Smooth muscle cell (in vitro differentiated cells): Measurements from ENCODE around the gene BCAS1. TPM values are rescaled to one million over a fixed set of nuclear protein-coding genes. Genes with fewer than 3 reads are reported as not detected.

ENCODE experiments used
- DNase-seq: peaks from one replicate; lab custom pipeline; 2025; ENCODE audit not compliant: unreplicated experiment; lab: John Stamatoyannopoulos, UW
- H2AFZ ChIP-seq: fragments of 200-600 bp; sonication (generic); 2 replicates; pipeline ENCODE4 v1.6.0; 2016; ENCODE audit warnings: antibody characterized with exemption, low read depth, mild to moderate bottlenecking
- H3F3A ChIP-seq: fragments of 200-600 bp; sonication (generic); 2 replicates; pipeline ENCODE4 v1.6.0; 2017; ENCODE audit warnings: antibody characterized with exemption, low read depth
- H3K27ac ChIP-seq: fragments of 200-600 bp; sonication (generic); 2 replicates; pipeline ENCODE4 v1.5.1; 2016; ENCODE audit warnings: low read depth, mild to moderate bottlenecking
- H3K27me3 ChIP-seq: fragments of 200-600 bp; sonication (generic); 2 replicates; pipeline ENCODE4 v1.6.1; 2016; ENCODE audit warnings: low read depth, mild to moderate bottlenecking
- H3K36me3 ChIP-seq: fragments of 200-600 bp; sonication (generic); 2 replicates; pipeline ENCODE4 v1.5.1; 2016; ENCODE audit warnings: low read depth
- H3K4me1 ChIP-seq: fragments of 200-600 bp; sonication (generic); 2 replicates; pipeline ENCODE4 v1.5.1; 2016; ENCODE audit warnings: low read depth
- H3K4me2 ChIP-seq: fragments of 200-600 bp; sonication (generic); 2 replicates; pipeline ENCODE4 v1.6.0; 2016; ENCODE audit warnings: mild to moderate bottlenecking
- H3K4me3 ChIP-seq: fragments of 200-600 bp; sonication (generic); 2 replicates; pipeline ENCODE4 v1.5.1; 2016; ENCODE audit warnings: mild to moderate bottlenecking
- H3K79me2 ChIP-seq: fragments of 200-600 bp; sonication (generic); 2 replicates; pipeline ENCODE4 v1.6.0; 2016; ENCODE audit warnings: low read depth, mild to moderate bottlenecking
- H3K9ac ChIP-seq: fragments of 200-600 bp; sonication (generic); 2 replicates; pipeline ENCODE4 v1.6.0; 2016; ENCODE audit warnings: low read depth
- H3K9me3 ChIP-seq: fragments of 200-600 bp; sonication (generic); replicated peaks from 2 replicates; pipeline ENCODE4 v1.5.1; 2016; ENCODE audit warnings: low read depth
- H4K20me1 ChIP-seq: fragments of 200-600 bp; sonication (generic); 2 replicates; pipeline ENCODE4 v1.6.0; 2016; ENCODE audit warnings: low read depth
- WGBS: methylation state at CpG from one replicate; pipeline ENCODE4 v1.1.7; 2016; ENCODE audit warnings: low lambda C conversion rate; 5-methylcytosine and 5-hydroxymethylcytosine counted together
- polyA plus RNA-seq: library from polyadenylated mRNA; unstranded; fragments of >200 nt; fragmentation: Nextera tagmentation; extraction: Ambion mirVana; gene quantifications from 2 replicates; pipeline ENCODE4 v1.2.1, GENCODE V29; 2016
- total RNA-seq: library from RNA; depleted of rRNA; stranded (reverse); fragments of >200 nt; gene quantifications from 2 replicates; pipeline ENCODE4 v1.2.3, GENCODE V29; 2014
- TF ChIP-seq, protein P1 (sequence below): fragments of 200-600 bp; sonication (generic); IDR thresholded peaks from 2 replicates; pipeline ENCODE4 v1.5.1; 2017; ENCODE audit warnings: borderline replicate concordance, mild to moderate bottlenecking, antibody characterized with exemption; ENCODE audit not compliant: insufficient read depth, poor library complexity, severe bottlenecking

The BCAS1 gene
- total and polyA plus RNA-seq, 2 experiments from 2014 or later, result 0.09 to 0.15 TPM

DNA sequence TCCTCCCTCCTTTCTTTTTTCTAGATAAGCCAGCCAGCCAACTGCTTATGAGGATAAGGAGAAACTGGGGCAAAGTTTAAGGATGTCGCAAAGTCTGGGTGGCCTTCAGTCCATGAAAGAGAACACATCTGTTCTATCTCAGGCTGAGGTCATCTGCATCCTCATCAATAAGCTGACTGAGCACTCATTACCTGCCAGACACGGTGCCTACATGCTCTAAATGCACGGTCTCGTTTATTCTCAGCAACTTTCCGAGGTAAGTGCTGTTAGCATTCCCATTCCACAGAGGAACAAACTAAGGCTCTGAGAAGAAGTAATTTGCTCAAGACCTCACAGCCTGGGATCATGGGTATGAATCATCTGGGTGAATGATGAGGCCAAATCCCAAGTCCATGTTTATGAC lies 133.1 kb downstream of the BCAS1 start:
- Histone ChIP-seq H3K79me2 (no peaks in the 10 kb centered on the region), H3K36me3 (no peaks in the 10 kb centered on the region), H3F3A (peaks cover 13% of the 10 kb centered on the region), H3K27ac (no peak overlapping the region), H3K27me3 (no peaks in the 10 kb centered on the region), H4K20me1 (no peaks in the 10 kb centered on the region), H3K4me2 (no peak overlapping the region), H3K9ac (no peak overlapping the region), H3K9me3 (no peaks in the 10 kb centered on the region), H3K4me3 (no peak overlapping the region), H3K4me1 (peaks cover 46% of the 10 kb centered on the region), H2AFZ (no peak overlapping the region)
- TF ChIP-seq, protein P1, sequence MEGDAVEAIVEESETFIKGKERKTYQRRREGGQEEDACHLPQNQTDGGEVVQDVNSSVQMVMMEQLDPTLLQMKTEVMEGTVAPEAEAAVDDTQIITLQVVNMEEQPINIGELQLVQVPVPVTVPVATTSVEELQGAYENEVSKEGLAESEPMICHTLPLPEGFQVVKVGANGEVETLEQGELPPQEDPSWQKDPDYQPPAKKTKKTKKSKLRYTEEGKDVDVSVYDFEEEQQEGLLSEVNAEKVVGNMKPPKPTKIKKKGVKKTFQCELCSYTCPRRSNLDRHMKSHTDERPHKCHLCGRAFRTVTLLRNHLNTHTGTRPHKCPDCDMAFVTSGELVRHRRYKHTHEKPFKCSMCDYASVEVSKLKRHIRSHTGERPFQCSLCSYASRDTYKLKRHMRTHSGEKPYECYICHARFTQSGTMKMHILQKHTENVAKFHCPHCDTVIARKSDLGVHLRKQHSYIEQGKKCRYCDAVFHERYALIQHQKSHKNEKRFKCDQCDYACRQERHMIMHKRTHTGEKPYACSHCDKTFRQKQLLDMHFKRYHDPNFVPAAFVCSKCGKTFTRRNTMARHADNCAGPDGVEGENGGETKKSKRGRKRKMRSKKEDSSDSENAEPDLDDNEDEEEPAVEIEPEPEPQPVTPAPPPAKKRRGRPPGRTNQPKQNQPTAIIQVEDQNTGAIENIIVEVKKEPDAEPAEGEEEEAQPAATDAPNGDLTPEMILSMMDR, result no peak
- no peak for DNase-seq
- 70% methylated on average over 5 of the region's 5 CpGs for WGBS

GRCh38 chr20:53935344-53936084 lies 134.9 kb downstream of the BCAS1 start:
- Histone ChIP-seq H3K4me3 (no peak overlapping the region), H3K9ac (no peak overlapping the region), H3K79me2 (no peaks in the 10 kb centered on the region), H3K27ac (peak overlapping the region; percentile 81), H3K4me2 (peak overlapping the region; percentile 30), H3K9me3 (no peaks in the 10 kb centered on the region), H3F3A (peaks cover 22% of the 10 kb centered on the region), H4K20me1 (no peaks in the 10 kb centered on the region), H3K27me3 (no peaks in the 10 kb centered on the region), H3K4me1 (peaks cover 27% of the 10 kb centered on the region), H2AFZ (no peak overlapping the region), H3K36me3 (no peaks in the 10 kb centered on the region)
- no peak for DNase-seq
- 47% methylated on average over 5 of the region's 5 CpGs for WGBS
- TF ChIP-seq, protein P1, result no peak

DNA sequence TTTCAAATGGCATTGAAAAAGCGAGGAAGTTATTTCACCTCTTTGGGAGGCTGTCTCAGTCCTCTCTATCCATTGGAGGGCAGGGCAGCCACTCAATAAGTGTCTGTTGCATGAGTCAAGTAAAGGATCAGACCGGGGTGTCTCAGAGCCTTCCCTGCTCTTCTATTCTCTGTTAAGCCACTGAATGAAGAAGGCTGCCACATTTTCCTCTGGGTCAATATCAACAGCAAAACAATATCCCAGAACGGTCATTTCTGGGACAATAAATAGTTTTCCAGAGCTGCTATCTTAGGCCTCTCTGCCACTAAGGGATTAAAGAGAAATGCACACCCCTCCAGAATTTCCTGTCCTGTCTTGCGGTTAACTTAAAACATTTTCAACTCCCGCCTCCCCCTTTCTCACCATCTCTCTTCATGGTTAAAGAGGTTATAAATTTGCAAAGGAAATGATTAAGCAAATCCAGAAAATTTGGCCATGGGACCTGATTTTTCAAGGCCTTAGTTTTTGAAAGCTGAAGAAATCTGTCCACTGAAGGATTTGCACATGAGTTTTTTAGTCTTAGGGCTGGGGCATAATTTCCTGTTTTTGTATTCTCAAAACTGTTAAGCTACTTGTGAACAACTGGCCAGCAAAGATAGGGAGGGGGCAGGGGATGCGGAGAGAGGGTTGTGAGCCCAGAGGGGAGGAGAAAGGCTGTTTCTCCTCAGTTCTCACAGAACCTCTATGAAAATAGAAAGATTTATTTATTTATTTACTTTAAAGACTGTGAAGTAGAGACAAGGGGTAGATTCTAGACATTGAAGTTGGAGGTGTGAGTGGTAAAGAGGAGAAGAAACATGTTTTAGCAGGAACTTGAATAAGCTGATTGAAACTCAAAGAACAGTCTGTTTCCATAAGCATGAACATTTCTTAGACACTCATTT lies 135.7 kb downstream of the BCAS1 start:
- no peak overlapping the region for H2AFZ ChIP-seq
- peak overlapping the region; percentile 3 for H3K9ac ChIP-seq
- H3K36me3 ChIP-seq, result no peaks in the 10 kb centered on the region
- DNase-seq, result no peak
- TF ChIP-seq, protein P1, result no peak
- H3K27ac ChIP-seq, result peak overlapping the region; percentile 81
- 10% methylated on average over 6 of the region's 6 CpGs for WGBS
- H3K9me3 ChIP-seq, result no peaks in the 10 kb centered on the region
- H3F3A ChIP-seq, result peaks cover 23% of the 10 kb centered on the region
- peak overlapping the region; percentile 30 for H3K4me2 ChIP-seq
- H3K4me1 ChIP-seq, result peaks cover 20% of the 10 kb centered on the region
- H4K20me1 ChIP-seq, result no peaks in the 10 kb centered on the region
- H3K4me3 ChIP-seq, result no peak overlapping the region
- no peaks in the 10 kb centered on the region for H3K27me3 ChIP-seq
- H3K79me2 ChIP-seq, result no peaks in the 10 kb centered on the region
